ENCODE measurements around the gene SLC6A13. TPM values are rescaled to one million over a fixed set of nuclear protein-coding genes. Genes with fewer than 3 reads are reported as not detected.

The SLC6A13 gene
- polyA plus RNA-seq, 1 experiment, result not detected

DNA sequence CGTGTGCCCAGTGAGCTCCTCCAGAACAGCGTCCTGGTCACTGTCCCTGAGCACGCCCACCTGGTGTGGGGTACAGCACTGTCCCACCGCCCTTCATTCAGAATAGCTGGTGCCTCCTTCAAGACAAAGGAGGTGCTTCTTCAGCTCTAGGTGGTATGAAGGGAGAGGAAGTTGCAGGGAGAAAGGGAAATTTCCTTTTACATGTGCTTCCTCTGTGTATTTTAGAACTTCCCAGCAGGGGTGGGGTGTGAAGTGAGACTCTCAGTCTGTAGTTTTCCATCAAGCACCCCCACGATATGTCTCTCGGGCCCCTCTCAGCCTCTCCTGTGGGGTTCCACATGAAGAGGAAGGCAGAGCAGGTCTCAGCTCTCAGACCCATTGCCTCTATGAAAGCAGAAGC is 47.5 kb downstream of the SLC6A13 start:
- POLR2A ChIA-PET, result no interaction called here
- H3K27me3 ChIP-seq (ENCODE audit: control insufficient read depth, insufficient read depth, low read length), result peaks cover 15% of the 10 kb centered on the region
- no peak for DNase-seq (ENCODE audit: low read depth)

DNA sequence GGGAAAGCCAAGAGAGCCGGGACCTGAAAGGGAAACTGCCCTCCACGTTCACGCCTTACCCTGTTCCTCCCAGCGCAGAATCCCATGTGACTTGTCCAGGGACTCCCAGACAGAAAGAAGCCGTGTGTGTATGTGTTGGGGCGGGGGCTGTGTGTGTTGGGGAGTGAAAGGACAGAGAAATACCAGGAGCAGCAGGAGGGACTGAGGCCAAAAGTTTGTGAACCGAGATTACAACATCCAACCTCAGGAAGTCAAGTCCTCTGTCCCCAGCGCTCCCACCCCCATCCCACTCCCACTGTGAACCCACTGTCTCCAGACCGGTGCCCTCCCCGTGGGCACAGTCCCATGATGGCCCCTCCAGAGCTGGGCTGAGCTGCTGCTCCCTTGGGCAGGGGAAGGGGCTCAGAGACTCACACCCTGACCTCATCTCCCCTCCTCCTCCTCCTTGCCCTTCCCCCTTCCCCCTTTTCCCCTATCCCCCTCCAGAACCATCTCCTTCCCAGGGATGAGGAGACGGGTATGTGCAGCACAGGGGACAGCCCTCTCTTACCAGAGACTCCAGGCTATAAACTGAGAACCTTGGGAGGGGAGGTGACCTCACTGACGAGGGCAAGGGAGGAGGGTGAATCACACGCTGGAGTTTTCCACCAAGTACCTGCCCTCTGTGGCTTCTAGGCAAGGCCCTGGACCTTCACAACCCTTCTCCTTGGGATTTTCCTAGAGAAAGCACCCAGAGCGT is 48.5 kb downstream of the SLC6A13 start, which contains the start of gene SLC6A12:
Gene SLC6A12, minus strand, starts transcription at position 155 of the 739 bp plus-strand sequence. CDS start 4,171 bp downstream, outside the sequence.
- Histone ChIP-seq H3K27me3 (ENCODE audit: control insufficient read depth, insufficient read depth, low read length) (peaks cover 15% of the 10 kb centered on the region), H3K4me3 (ENCODE audit: low read depth, low read length) (no peak within 1 kb of the TSS), H3K36me3 (ENCODE audit: control insufficient read depth, insufficient read depth, low read length) (no peaks in the 10 kb centered on the region)
- POLR2A ChIA-PET, result interaction anchor here (0.6 kb wide), 1 partner anchor 1349 kb away, joined by 6 read pairs; no protein-coding TSS in a partner anchor
- CTCF ChIA-PET, result interaction anchor here (1.1 kb wide), 1 partner anchor 16 kb away, joined by 3 read pairs; no protein-coding TSS in a partner anchor
- no peak for DNase-seq (ENCODE audit: low read depth)
- TF ChIP-seq, protein P1, sequence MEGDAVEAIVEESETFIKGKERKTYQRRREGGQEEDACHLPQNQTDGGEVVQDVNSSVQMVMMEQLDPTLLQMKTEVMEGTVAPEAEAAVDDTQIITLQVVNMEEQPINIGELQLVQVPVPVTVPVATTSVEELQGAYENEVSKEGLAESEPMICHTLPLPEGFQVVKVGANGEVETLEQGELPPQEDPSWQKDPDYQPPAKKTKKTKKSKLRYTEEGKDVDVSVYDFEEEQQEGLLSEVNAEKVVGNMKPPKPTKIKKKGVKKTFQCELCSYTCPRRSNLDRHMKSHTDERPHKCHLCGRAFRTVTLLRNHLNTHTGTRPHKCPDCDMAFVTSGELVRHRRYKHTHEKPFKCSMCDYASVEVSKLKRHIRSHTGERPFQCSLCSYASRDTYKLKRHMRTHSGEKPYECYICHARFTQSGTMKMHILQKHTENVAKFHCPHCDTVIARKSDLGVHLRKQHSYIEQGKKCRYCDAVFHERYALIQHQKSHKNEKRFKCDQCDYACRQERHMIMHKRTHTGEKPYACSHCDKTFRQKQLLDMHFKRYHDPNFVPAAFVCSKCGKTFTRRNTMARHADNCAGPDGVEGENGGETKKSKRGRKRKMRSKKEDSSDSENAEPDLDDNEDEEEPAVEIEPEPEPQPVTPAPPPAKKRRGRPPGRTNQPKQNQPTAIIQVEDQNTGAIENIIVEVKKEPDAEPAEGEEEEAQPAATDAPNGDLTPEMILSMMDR (IDR thresholded peaks at IDR 0.05; ENCODE audit: insufficient read depth, low read depth, low read length), result no peak

More for the DNA sequence above, 47.5 kb downstream of the SLC6A13 start:
- no peaks in the 10 kb centered on the region for H3K36me3 ChIP-seq (ENCODE audit: control insufficient read depth, insufficient read depth, low read length)
- CTCF ChIA-PET, result no interaction called here
- H3K4me3 ChIP-seq (ENCODE audit: low read depth, low read length), result no peak overlapping the region
- TF ChIP-seq, protein P1 (IDR thresholded peaks at IDR 0.05; ENCODE audit: insufficient read depth, low read depth, low read length), result no peak

DNA sequence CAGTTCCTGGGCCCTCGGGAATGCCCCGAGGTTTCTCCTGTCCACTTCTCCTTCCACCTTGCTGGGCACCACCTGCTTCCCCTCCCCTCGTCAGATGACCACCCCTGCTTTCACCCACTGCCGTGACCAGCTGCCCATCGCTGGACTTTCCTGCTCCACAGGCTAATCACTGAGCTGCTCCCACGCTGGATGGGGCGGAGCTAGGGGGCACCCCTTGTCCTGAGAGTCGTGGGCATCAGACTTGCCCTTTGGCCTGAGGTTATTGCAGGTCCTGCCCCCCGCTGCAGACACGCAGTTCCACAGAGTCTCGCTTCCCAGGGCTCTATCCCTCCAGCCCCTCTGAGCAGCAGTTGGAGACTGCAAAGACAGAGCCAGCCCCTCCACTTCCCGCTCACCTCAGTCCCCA is 49.1 kb downstream of the SLC6A13 start:
- no peak for DNase-seq (ENCODE audit: low read depth)
- POLR2A ChIA-PET, result interaction anchor here (0.6 kb wide), 1 partner anchor 1349 kb away, joined by 6 read pairs; no protein-coding TSS in a partner anchor
- CTCF ChIA-PET, result interaction anchor here (1.1 kb wide), 1 partner anchor 16 kb away, joined by 3 read pairs; no protein-coding TSS in a partner anchor
- Histone ChIP-seq H3K36me3 (ENCODE audit: control insufficient read depth, insufficient read depth, low read length) (no peaks in the 10 kb centered on the region), H3K4me3 (ENCODE audit: low read depth, low read length) (no peak overlapping the region), H3K27me3 (ENCODE audit: control insufficient read depth, insufficient read depth, low read length) (peaks cover 19% of the 10 kb centered on the region)
- TF ChIP-seq, protein P1 (IDR thresholded peaks at IDR 0.05; ENCODE audit: insufficient read depth, low read depth, low read length), result no peak

DNA sequence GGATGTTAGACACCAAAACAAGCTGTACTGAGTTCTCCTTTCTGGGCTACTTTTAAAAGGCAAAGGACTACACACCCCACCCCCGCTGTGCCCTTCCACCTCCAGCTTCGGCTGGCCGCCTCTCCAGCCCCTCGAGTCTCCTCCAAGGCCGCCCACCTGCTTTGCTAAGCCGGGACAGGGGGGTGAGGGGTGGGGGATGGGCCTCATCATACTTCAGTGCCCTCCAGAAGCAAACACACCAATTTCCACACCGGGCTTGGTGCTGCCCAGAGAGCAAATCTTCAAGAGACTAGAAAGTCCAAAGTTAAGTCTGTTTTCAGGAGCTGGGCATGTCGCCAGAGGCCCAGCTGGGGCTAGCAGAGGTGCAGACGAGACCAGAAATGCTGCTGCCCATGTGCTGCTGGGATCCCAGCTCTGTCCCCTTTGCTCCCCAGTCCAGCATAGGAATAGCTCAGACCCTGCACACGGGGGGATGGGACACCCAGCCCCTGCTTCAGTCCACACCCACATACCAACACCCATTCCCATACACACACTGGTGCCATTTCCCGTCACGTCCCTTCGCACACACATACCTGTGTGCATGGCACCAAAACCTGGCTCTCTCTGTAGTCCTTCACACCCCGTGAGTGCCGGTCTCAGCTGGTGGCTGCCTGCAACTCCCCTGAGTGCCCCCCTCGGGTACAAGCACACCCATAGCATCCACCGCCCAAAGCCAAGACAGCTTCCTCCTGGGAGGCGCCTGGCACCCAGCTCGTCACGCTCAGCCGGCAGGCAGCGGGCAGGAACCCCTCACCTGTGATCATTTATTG is 49.7 kb downstream of the SLC6A13 start:
- no peak for DNase-seq (ENCODE audit: low read depth)
- POLR2A ChIA-PET, result interaction anchor here (0.6 kb wide), 1 partner anchor 1350 kb away, joined by 6 read pairs; no protein-coding TSS in a partner anchor
- CTCF ChIA-PET, result interaction anchor here (1.1 kb wide), 1 partner anchor 17 kb away, joined by 3 read pairs; no protein-coding TSS in a partner anchor

More for the DNA sequence above, 49.7 kb downstream of the SLC6A13 start:
- TF ChIP-seq, protein P1 (IDR thresholded peaks at IDR 0.05; ENCODE audit: insufficient read depth, low read depth, low read length), result no peak
- Histone ChIP-seq H3K27me3 (ENCODE audit: control insufficient read depth, insufficient read depth, low read length) (peaks cover 18% of the 10 kb centered on the region), H3K4me3 (ENCODE audit: low read depth, low read length) (no peak overlapping the region), H3K36me3 (ENCODE audit: control insufficient read depth, insufficient read depth, low read length) (no peaks in the 10 kb centered on the region)

Data from BJ (cell line).